PC-3 (cell line): Measurements from ENCODE around the gene PLEK2. TPM values are rescaled to one million over a fixed set of nuclear protein-coding genes. Genes with fewer than 3 reads are reported as not detected.

ENCODE experiments used
- ATAC-seq: fragments of 200-7000 bp; cut with Tn5 transposase; 2 replicates; pipeline ENCODE4 v1.9.1; 2020; ENCODE audit warnings: mild to moderate bottlenecking, moderate library complexity
- BruUV-seq: library from RNA; stranded (reverse); fragments of 400-500 nt; replicated peaks from 2 replicates; lab custom pipeline; 2021; lab: Mats Ljungman, UMichigan
- CTCF ChIA-PET: fragments of 300-600 bp; sonication (Branson Sonifier 250); formaldehyde crosslinking; loops from one replicate; lab custom pipeline; 2022; ENCODE audit warnings: antibody characterized with exemption; lab: Charles Lee
- POLR2A ChIA-PET: fragments of 300-600 bp; sonication (Branson Sonifier 250); formaldehyde crosslinking; loops from one replicate; lab custom pipeline; 2022; ENCODE audit warnings: antibody characterized with exemption; ENCODE audit not compliant: unreplicated experiment; lab: Charles Lee
- DNase-seq: peaks from one replicate; pipeline ENCODE4 v3.0.0-alpha.2; 2015
- H2AFZ ChIP-seq: fragments of 300-600 bp; sonication (generic); 2 replicates; pipeline ENCODE4 v1.6.0; 2016; ENCODE audit warnings: antibody characterized with exemption, low read length
- H3F3A ChIP-seq: fragments of 300-600 bp; sonication (generic); one replicate; pipeline ENCODE4 v1.6.0; 2017; ENCODE audit warnings: antibody characterized with exemption, low read length, control low read depth, mild to moderate bottlenecking; ENCODE audit not compliant: unreplicated experiment
- H3K27ac ChIP-seq: fragments of 300-600 bp; sonication (generic); 2 replicates; pipeline ENCODE4 v1.5.1; 2016; ENCODE audit warnings: mild to moderate bottlenecking, low read length
- H3K27me3 ChIP-seq: fragments of 300-600 bp; sonication (generic); 2 replicates; pipeline ENCODE4 v1.6.1; 2016; ENCODE audit warnings: low read length, mixed read lengths
- H3K36me3 ChIP-seq: fragments of 300-600 bp; sonication (generic); 2 replicates; pipeline ENCODE4 v1.6.1; 2016; ENCODE audit warnings: low read depth, mixed run types, low read length, mixed read lengths
- H3K4me1 ChIP-seq: fragments of 300-600 bp; sonication (generic); 2 replicates; pipeline ENCODE4 v1.5.1; 2016; ENCODE audit warnings: low read length; ENCODE audit not compliant: insufficient read depth
- H3K4me2 ChIP-seq: fragments of 300-600 bp; sonication (generic); 2 replicates; pipeline ENCODE4 v1.6.0; 2016; ENCODE audit warnings: low read length
- H3K4me3 ChIP-seq: fragments of 300-600 bp; sonication (generic); 2 replicates; pipeline ENCODE4 v1.5.1; 2016; ENCODE audit warnings: mild to moderate bottlenecking, low read length, mixed read lengths
- H3K79me2 ChIP-seq: fragments of 300-600 bp; sonication (generic); 2 replicates; pipeline ENCODE4 v1.6.1; 2017; ENCODE audit warnings: low read length, mixed read lengths
- H3K9ac ChIP-seq: fragments of 300-600 bp; sonication (generic); 2 replicates; pipeline ENCODE4 v1.6.0; 2016; ENCODE audit warnings: mild to moderate bottlenecking, low read length
- H3K9me2 ChIP-seq: fragments of 300-600 bp; sonication (generic); replicated peaks from 2 replicates; pipeline ENCODE4 v1.6.1; 2016; ENCODE audit warnings: mixed run types, low read length, mixed read lengths
- H3K9me3 ChIP-seq: fragments of 300-600 bp; sonication (generic); 2 replicates; pipeline ENCODE4 v1.6.1; 2016; ENCODE audit warnings: low read length, mixed read lengths
- H4K20me1 ChIP-seq: fragments of 300-600 bp; sonication (generic); 2 replicates; pipeline ENCODE4 v1.6.1; 2016; ENCODE audit warnings: low read length, mixed read lengths
- EZH2 ChIP-seq: fragments of 300-600 bp; sonication (generic); IDR thresholded peaks from one replicate; pipeline ENCODE4 v1.6.1; 2017; ENCODE audit warnings: antibody characterized with exemption, mild to moderate bottlenecking, low read length; ENCODE audit not compliant: unreplicated experiment
- EZH2phosphoT487 ChIP-seq: fragments of 300-600 bp; sonication (generic); IDR thresholded peaks from 2 replicates; pipeline ENCODE4 v1.6.1; 2018; ENCODE audit warnings: mild to moderate bottlenecking, antibody characterized with exemption, low read length, borderline replicate concordance
- intact Hi-C: fragments of 100-400 bp; cut with micrococcal nuclease; formaldehyde crosslinking; loops from 2 replicates; pipeline ENCODE4 v1.9.0; 2023
- total RNA-seq: library from RNA; depleted of rRNA; stranded (reverse); fragments of >200 nt; gene quantifications from 2 replicates; pipeline ENCODE4 v1.2.3, GENCODE V29; 2014
- TF ChIP-seq, protein P1 (sequence below): fragments of 300-600 bp; sonication (generic); conservative IDR thresholded peaks from 2 replicates; pipeline ENCODE4 v1.5.1; 2017; ENCODE audit warnings: antibody characterized with exemption, low read depth, mild to moderate bottlenecking, low read length

The PLEK2 gene
- total RNA-seq, 1 experiment from 2014 or later = 48.0 TPM

- intact Hi-C loops = no loop called here
- Histone ChIP-seq H3K4me1 (peaks cover 8% of the 10 kb centered on the region), H2AFZ (no peak overlapping the region), H3K27me3 (peaks cover 24% of the 10 kb centered on the region; the same call in 1 of the 2 replicates), H3K4me3 (no peak overlapping the region), H3K9ac (no peak overlapping the region), H3K36me3 (no peaks in the 10 kb centered on the region), H3K79me2 (no peaks in the 10 kb centered on the region), H3K4me2 (no peak overlapping the region), H3K9me3 (no peaks in the 10 kb centered on the region), H3K9me2 (no peaks in the 10 kb centered on the region), H3K27ac (no peak overlapping the region), H4K20me1 (no peaks in the 10 kb centered on the region), H3F3A (no peaks in the 10 kb centered on the region)
- ChIA-PET CTCF (interaction anchor here (0.8 to 1.2 kb wide), 2 partner anchors 95 to 272 kb away, joined by 3 read pairs; no protein-coding TSS in a partner anchor), POLR2A (no interaction called here)
- ATAC-seq = no peak
- DNase-seq = no peak
- TF ChIP-seq EZH2 (no peak), EZH2phosphoT487 (no peak)
- TF ChIP-seq, protein P1, sequence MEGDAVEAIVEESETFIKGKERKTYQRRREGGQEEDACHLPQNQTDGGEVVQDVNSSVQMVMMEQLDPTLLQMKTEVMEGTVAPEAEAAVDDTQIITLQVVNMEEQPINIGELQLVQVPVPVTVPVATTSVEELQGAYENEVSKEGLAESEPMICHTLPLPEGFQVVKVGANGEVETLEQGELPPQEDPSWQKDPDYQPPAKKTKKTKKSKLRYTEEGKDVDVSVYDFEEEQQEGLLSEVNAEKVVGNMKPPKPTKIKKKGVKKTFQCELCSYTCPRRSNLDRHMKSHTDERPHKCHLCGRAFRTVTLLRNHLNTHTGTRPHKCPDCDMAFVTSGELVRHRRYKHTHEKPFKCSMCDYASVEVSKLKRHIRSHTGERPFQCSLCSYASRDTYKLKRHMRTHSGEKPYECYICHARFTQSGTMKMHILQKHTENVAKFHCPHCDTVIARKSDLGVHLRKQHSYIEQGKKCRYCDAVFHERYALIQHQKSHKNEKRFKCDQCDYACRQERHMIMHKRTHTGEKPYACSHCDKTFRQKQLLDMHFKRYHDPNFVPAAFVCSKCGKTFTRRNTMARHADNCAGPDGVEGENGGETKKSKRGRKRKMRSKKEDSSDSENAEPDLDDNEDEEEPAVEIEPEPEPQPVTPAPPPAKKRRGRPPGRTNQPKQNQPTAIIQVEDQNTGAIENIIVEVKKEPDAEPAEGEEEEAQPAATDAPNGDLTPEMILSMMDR = no peak
- BruUV-seq = no TSS peak
Observed at GRCh38 chr14:67432050-67432564, 20.1 kb upstream of the PLEK2 start.

DNA sequence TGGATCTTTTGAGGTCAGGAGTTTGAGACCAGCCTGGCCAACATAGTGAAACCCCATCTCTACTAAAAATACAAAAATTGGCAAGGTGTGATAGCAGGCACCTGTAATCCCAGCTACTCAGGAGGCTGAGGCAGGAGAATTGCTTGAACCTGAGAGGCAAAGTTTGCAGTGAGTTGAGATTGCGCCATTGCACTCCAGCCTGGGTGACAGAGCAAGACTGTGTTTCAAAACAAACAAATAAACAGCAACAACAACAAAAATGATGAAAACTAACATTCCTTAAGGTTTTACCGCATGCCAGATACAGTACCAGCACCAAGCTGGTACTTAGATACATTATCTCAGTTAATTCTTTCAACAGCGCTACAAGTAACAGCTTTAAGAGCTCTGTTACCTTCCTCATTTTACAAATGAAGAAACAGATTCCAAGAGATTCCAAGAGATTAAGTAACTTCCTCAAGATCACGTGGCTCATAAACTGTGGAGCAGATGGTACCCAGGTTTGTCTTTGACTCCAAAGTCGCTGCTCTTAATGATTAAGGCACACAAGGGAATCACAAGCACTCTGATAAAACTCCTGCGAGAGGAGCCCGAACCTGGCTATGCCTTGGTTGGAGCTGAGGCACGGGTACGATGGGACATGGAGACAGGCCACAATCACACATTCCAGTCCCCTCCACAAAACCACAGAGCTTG lies 17.7 kb upstream of the PLEK2 start:
- Histone ChIP-seq H3F3A (no peaks in the 10 kb centered on the region), H3K27me3 (peaks cover 20% of the 10 kb centered on the region; the same call in 1 of the 2 replicates), H3K9ac (no peak overlapping the region), H3K27ac (no peak overlapping the region), H3K79me2 (no peaks in the 10 kb centered on the region), H3K9me3 (no peaks in the 10 kb centered on the region), H2AFZ (no peak overlapping the region), H3K4me1 (peaks cover 8% of the 10 kb centered on the region), H3K36me3 (no peaks in the 10 kb centered on the region), H3K9me2 (no peaks in the 10 kb centered on the region), H4K20me1 (no peaks in the 10 kb centered on the region), H3K4me3 (no peak overlapping the region), H3K4me2 (no peak overlapping the region)
- DNase-seq (no peak), ATAC-seq (no peak)
- no TSS peak for BruUV-seq
- CTCF ChIA-PET = no interaction called here
- intact Hi-C loops = loop anchor here (5.0 kb wide), 1 partner anchor 83 kb away; no protein-coding TSS in a partner anchor
- POLR2A ChIA-PET = no interaction called here
- TF ChIP-seq EZH2 = no peak
- TF ChIP-seq, protein P1 = no peak
- TF ChIP-seq EZH2phosphoT487 = no peak
